Measurements from ENCODE around the gene MOB3B.

MOB3B gene

GRCh38 chr9:27402626-27403025, 127.0 kb downstream of the MOB3B start:
- TF ChIP-seq, protein P1, sequence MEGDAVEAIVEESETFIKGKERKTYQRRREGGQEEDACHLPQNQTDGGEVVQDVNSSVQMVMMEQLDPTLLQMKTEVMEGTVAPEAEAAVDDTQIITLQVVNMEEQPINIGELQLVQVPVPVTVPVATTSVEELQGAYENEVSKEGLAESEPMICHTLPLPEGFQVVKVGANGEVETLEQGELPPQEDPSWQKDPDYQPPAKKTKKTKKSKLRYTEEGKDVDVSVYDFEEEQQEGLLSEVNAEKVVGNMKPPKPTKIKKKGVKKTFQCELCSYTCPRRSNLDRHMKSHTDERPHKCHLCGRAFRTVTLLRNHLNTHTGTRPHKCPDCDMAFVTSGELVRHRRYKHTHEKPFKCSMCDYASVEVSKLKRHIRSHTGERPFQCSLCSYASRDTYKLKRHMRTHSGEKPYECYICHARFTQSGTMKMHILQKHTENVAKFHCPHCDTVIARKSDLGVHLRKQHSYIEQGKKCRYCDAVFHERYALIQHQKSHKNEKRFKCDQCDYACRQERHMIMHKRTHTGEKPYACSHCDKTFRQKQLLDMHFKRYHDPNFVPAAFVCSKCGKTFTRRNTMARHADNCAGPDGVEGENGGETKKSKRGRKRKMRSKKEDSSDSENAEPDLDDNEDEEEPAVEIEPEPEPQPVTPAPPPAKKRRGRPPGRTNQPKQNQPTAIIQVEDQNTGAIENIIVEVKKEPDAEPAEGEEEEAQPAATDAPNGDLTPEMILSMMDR (IDR thresholded peaks at IDR 0.05; ENCODE audit: borderline replicate concordance, insufficient read depth, low read depth, low read length) = no peak
- no peak overlapping the region for H3K4me3 ChIP-seq (ENCODE audit: low read depth, low read length)

- no peak overlapping the region for H3K4me3 ChIP-seq (ENCODE audit: low read depth, low read length)
- TF ChIP-seq, protein P1 (IDR thresholded peaks at IDR 0.05; ENCODE audit: borderline replicate concordance, insufficient read depth, low read depth, low read length) = no peak
Observed at GRCh38 chr9:27400334-27400880, 129.2 kb downstream of the MOB3B start.

DNA sequence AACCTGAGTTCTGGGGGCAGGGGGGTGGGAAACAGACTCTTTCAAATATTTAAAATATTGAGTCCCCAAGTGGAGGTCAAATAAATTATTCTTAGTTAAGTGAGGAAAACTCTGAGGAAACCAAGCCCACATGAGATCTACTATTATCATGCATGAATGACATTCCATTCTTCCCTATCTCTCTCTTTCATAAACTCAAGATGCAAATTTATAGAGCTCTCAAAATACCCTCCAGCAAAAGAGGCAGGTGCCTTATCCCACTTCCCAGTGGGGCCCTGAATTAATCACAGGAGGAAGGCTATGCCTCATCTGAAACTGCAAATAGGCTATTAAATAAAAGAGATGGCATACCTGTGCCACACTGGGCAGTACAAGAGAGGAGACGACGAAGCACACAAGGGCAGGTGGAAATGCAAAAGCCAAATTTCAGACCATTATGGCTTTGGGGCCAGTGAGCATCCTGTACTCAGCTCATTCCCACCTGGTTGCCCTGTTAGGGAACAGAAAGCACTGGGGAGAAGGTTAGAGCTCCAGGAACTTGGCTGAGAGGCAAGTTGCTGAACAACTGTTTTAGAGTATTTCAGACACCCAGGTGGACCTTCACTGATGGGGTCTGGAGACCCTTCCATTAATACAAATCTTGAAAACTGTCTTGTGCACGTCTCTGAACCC, 130.5 kb downstream of the MOB3B start:
- H3K4me3 ChIP-seq (ENCODE audit: low read depth, low read length) = no peak overlapping the region
- TF ChIP-seq, protein P1 (IDR thresholded peaks at IDR 0.05; ENCODE audit: borderline replicate concordance, insufficient read depth, low read depth, low read length) = no peak

- no peak overlapping the region for H3K4me3 ChIP-seq (ENCODE audit: low read depth, low read length)
- TF ChIP-seq, protein P1 (IDR thresholded peaks at IDR 0.05; ENCODE audit: borderline replicate concordance, insufficient read depth, low read depth, low read length) = no peak
Observed at GRCh38 chr9:27396495-27396894, 133.1 kb downstream of the MOB3B start.

DNA sequence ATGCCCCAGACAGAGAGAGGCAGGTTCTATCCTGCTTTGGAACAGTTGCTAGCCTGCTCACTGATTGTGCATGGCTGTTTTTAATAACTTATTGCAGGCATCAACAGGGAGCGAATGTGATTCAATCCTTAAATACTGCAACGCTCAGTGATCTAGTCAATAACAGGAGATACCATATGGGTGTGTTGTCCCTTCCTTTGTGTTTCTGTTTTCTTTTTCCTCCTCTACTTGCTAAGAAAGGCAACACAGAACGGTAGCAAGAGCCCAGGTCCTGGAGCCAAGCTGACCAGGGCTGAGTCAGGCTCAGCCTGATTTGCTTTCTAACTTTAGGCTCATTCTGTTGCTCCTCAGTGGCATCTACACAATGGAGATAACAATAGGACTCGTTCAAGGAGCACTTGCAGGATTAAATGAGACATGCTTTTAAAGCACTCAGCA, 134.1 kb downstream of the MOB3B start:
- TF ChIP-seq, protein P1 (IDR thresholded peaks at IDR 0.05; ENCODE audit: borderline replicate concordance, insufficient read depth, low read depth, low read length) = no peak
- H3K4me3 ChIP-seq (ENCODE audit: low read depth, low read length) = no peak overlapping the region

DNA sequence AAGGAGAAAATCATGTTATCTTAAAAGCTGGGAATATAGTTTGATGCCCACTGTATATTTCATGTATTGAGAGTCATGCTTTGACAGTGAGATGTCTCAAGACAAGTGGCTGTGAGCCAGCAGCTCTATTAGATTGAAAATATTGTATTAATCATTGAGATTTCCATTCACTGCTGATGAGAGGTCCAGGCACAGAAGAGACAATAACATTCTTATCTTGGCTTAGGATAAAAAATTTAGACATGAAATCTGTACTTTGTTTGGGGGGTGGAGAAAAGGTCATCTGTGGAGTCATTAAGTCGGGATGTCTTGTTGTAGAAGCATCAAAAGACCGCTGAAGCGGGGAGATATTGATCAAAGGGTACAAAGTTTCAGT, 134.8 kb downstream of the MOB3B start:
- no peak overlapping the region for H3K4me3 ChIP-seq (ENCODE audit: low read depth, low read length)
- TF ChIP-seq, protein P1 (IDR thresholded peaks at IDR 0.05; ENCODE audit: borderline replicate concordance, insufficient read depth, low read depth, low read length) = no peak

- TF ChIP-seq, protein P1 (IDR thresholded peaks at IDR 0.05; ENCODE audit: borderline replicate concordance, insufficient read depth, low read depth, low read length) = no peak
- H3K4me3 ChIP-seq (ENCODE audit: low read depth, low read length) = no peak overlapping the region
Observed at GRCh38 chr9:27394154-27394825, 135.3 kb downstream of the MOB3B start.

All from GM12875 (cell line).